Activated B cell treated with CpG ODN at 0.5 μM for 24 hours (primary cell): Measurements from ENCODE around the gene KRTAP4-6. TPM values are rescaled to one million over a fixed set of nuclear protein-coding genes. Genes with fewer than 3 reads are reported as not detected.
"Not testable (repeated sequence)": the region's sequence is repeated elsewhere in the genome, so short reads cannot be mapped to it uniquely, and the experiment has no call there.

Experiments used
- ATAC-seq: fragments of 200-7000 bp; cut with Tn5 transposase; one replicate; pipeline ENCODE4 v1.10.0; 2021; ENCODE audit warnings: low read depth, mild to moderate bottlenecking, moderate library complexity
- CTCF ChIA-PET: fragments of 350-600 bp; sonication (Branson Sonifier 250); formaldehyde crosslinking; loops from one replicate; lab custom pipeline; 2021; ENCODE audit warnings: antibody characterized with exemption; lab: Charles Lee
- POLR2A ChIA-PET: fragments of 350-600 bp; sonication (Branson Sonifier 250); formaldehyde crosslinking; loops from one replicate; lab custom pipeline; 2021; ENCODE audit warnings: antibody characterized with exemption; lab: Charles Lee
- DNase-seq: peaks from one replicate; pipeline ENCODE4 v3.0.0; 2022
- H3K27ac Mint-ChIP-seq: one replicate; pipeline ENCODE4 v1.8.0; 2020; ENCODE audit warnings: mixed read lengths
- H3K27me3 Mint-ChIP-seq: one replicate; pipeline ENCODE4 v1.8.0; 2021; ENCODE audit warnings: mixed read lengths
- H3K36me3 Mint-ChIP-seq: one replicate; pipeline ENCODE4 v1.8.0; 2021; ENCODE audit warnings: low read depth, mixed read lengths
- H3K4me1 Mint-ChIP-seq: one replicate; pipeline ENCODE4 v1.8.0; 2021; ENCODE audit warnings: mixed read lengths
- H3K4me3 Mint-ChIP-seq: one replicate; pipeline ENCODE4 v1.8.0; 2020; ENCODE audit warnings: mild to moderate bottlenecking, mixed read lengths
- H3K9me3 Mint-ChIP-seq: one replicate; pipeline ENCODE4 v1.8.0; 2020; ENCODE audit warnings: mixed read lengths
- intact Hi-C: fragments of 100-400 bp; cut with micrococcal nuclease; formaldehyde crosslinking; loops from one replicate; pipeline ENCODE4 v1.15.1; 2024
- total RNA-seq: library from RNA; stranded (reverse); gene quantifications from 2 replicates; pipeline ENCODE4 v1.2.3, GENCODE V29; 2022
- TF ChIP-seq, protein P1 (sequence below): fragments of 200-600 bp; IDR thresholded peaks from one replicate; pipeline ENCODE4 v1.8.0; 2022; ENCODE audit warnings: antibody characterized with exemption, mild to moderate bottlenecking

Gene KRTAP4-6
- total RNA-seq, 1 donor from 2014 or later: not detected

DNA sequence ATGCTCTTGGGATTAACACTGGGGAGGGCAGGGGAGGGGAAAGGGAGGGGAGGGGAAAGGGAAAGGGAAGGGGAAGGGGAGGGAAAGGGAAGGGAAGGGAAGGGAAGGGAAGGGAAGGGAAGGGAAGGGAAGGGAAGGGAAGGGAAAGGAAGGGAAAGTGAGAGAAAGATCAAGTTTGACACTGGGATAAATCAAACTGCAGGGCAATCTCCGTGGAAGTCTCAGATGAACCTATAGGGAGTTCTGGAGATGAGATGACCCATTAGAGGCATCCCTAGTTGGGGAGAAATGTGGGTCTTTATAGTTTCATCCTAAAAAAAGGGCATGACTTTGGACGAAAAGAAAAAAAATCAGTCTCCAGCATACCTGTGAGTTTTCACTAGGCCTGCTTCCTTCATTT, 18.6 kb downstream of the KRTAP4-6 start:
- Mint-ChIP-seq H3K36me3 (no peaks in the 10 kb centered on the region), H3K27me3 (peaks cover 7% of the 10 kb centered on the region), H3K9me3 (peaks cover 5% of the 10 kb centered on the region), H3K27ac (no peak overlapping the region), H3K4me1 (peaks cover 43% of the 10 kb centered on the region), H3K4me3 (no peak overlapping the region)
- TF ChIP-seq, protein P1, sequence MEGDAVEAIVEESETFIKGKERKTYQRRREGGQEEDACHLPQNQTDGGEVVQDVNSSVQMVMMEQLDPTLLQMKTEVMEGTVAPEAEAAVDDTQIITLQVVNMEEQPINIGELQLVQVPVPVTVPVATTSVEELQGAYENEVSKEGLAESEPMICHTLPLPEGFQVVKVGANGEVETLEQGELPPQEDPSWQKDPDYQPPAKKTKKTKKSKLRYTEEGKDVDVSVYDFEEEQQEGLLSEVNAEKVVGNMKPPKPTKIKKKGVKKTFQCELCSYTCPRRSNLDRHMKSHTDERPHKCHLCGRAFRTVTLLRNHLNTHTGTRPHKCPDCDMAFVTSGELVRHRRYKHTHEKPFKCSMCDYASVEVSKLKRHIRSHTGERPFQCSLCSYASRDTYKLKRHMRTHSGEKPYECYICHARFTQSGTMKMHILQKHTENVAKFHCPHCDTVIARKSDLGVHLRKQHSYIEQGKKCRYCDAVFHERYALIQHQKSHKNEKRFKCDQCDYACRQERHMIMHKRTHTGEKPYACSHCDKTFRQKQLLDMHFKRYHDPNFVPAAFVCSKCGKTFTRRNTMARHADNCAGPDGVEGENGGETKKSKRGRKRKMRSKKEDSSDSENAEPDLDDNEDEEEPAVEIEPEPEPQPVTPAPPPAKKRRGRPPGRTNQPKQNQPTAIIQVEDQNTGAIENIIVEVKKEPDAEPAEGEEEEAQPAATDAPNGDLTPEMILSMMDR: no peak
- POLR2A ChIA-PET: interaction anchor here (0.6 kb wide), 1 partner anchor 403 kb away, joined by 3 read pairs; no protein-coding TSS in a partner anchor
- intact Hi-C loops: loop anchor here (5.0 kb wide), 1 partner anchor 201 kb away; no protein-coding TSS in a partner anchor
- DNase-seq (no peak), ATAC-seq (no peak)
- CTCF ChIA-PET: no interaction called here

DNA sequence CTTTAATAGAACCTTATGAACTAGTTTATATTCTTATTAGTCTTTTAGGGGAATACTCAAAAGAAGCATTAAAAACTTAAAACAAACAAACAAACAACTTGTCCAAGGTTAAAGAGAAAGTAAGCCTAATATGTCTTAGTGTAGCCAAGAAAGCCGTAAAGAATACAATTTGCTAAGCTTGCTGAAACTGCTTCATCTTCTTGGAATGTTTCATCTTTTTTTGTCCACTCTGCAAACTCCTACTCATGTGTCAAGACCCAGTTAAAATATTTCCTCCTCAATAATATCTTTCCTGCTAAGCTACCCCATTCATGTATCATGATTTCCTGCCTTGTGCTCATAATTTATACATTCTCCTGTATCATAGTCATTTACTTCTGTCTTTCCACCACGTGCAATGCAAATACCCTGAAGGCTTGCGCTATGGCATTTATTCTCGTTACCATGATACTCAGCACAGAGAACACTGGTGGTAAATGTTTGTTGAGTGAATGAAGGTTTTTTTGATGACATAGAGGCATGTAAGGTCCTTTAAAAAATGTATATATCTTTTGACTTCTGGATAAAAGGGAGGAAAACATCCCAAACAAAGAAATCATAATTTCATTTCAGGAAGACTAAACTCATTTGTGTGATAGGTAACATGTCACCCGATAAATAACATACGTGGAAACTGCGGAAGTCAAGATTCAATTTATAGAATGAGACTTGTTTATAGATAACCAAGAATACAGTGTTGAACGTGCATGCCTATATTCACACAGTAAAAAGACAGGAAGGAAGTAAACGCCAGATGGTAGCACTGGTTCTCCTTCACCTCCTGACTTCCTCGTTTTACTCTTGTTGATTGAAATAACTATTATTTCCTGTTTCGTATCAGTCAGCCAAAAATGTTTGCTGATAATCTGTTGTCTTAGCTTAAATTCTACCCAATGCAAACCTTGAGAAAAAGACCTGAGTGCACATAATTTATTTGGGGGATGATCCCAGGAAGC, 20.4 kb downstream of the KRTAP4-6 start:
- H3K9me3 Mint-ChIP-seq, DNase-seq, H3K36me3 Mint-ChIP-seq: not testable (repeated sequence)
- POLR2A ChIA-PET: interaction anchor here (1.0 kb wide), 1 partner anchor 202 kb away, joined by 3 read pairs; no protein-coding TSS in a partner anchor
- intact Hi-C loops: loop anchor here (5.0 kb wide), 1 partner anchor 202 kb away; no protein-coding TSS in a partner anchor
- Mint-ChIP-seq H3K4me1 (peaks cover 56% of the 10 kb centered on the region), H3K27ac (peak overlapping the region; percentile 81), H3K4me3 (peak overlapping the region; percentile 36), H3K27me3 (peaks cover 10% of the 10 kb centered on the region)
- peak; percentile 67 for ATAC-seq
- CTCF ChIA-PET: interaction anchor here (0.8 kb wide), 1 partner anchor 202 kb away, joined by 3 read pairs; no protein-coding TSS in a partner anchor

DNA sequence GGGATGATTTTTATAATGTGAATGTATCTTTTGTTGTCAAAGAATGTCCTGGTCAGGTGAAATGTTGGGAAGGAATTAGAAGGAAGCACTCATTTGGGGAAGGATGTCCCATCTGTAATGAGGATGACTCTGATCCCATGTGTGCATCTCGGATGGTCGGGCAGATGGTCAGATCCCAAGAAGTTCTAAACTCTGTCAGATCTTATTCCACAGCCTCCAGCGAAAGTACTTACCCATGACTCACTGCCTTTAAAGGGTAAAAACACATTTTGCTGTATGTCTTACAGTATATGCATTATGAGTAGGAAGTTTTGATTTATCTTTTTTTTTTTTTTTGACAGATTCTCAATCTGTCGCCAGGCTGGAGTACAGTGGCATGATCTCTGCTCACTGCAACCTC, 21.6 kb downstream of the KRTAP4-6 start:
- Mint-ChIP-seq H3K27me3 (peaks cover 8% of the 10 kb centered on the region), H3K9me3 (peaks cover 3% of the 10 kb centered on the region), H3K36me3 (no peaks in the 10 kb centered on the region), H3K4me1 (peaks cover 49% of the 10 kb centered on the region), H3K4me3 (no peak overlapping the region), H3K27ac (no peak overlapping the region)
- intact Hi-C loops: no loop called here
- ATAC-seq: no peak
- TF ChIP-seq, protein P1: no peak
- POLR2A ChIA-PET: no interaction called here
- no peak for DNase-seq
- CTCF ChIA-PET: no interaction called here

DNA sequence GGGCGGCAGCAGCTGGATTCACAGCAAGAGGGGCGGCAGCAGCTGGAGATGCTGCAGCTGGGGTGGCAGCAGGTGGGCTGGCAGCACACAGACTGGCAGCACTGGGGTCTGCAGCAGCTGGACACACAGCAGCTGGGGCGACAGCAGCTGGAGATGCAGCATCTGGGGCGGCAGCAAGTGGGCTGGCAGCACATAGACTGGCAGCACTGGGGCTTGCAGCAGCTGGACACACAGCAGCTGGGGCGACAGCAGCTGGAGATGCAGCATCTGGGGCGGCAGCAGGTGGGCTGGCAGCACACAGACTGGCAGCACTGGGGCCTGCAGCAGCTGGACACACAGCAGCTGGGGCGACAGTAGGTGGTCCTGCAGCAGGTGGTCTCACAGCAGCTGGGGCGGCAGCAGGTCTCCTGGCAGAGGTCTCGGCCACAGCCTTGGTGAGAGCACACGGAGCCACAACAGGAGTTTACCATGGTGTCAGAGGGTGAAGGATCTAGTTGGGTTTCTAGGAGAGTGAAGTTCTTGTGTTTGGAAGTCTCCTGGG, 22.4 kb downstream of the KRTAP4-6 start, which contains the start of gene KRTAP4-11:
Gene KRTAP4-11, minus strand, starts transcription at position 528 of the 541 bp plus-strand sequence. Its CDS starts 58 bp downstream, at position 470.
- intact Hi-C loops, H3K27ac Mint-ChIP-seq, H3K4me3 Mint-ChIP-seq, CTCF ChIA-PET, H3K36me3 Mint-ChIP-seq, ATAC-seq, H3K9me3 Mint-ChIP-seq, H3K27me3 Mint-ChIP-seq, DNase-seq: not testable (repeated sequence)
- H3K4me1 Mint-ChIP-seq: peaks cover 43% of the 10 kb centered on the region
- POLR2A ChIA-PET: interaction anchor here (0.6 kb wide), 1 partner anchor 17 kb away, joined by 9 read pairs; no protein-coding TSS in a partner anchor

DNA sequence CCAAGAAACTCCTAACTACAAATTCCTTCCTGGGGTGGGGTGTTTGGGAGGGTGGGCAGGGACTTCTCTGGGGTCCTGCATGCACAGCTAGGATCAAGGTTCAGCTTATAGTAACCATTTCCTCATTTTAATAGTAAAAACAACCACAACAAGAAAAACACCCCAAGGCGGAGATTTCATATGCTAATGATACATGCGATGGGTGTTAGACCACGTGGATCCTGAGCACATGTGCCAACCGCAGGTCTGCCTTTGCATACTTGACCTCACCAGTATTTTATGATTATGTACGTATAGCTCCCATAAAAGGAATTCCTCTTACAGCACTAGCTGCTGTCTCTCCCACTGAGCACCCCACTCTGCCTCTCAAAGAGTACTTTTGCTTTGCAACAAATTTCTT, 24.0 kb downstream of the KRTAP4-6 start:
- peak; percentile 57 for ATAC-seq
- ChIA-PET POLR2A (no interaction called here), CTCF (no interaction called here)

More for the DNA sequence above, 24.0 kb downstream of the KRTAP4-6 start:
- peak overlapping the region; percentile 65 for H3K27ac Mint-ChIP-seq
- peaks cover 3% of the 10 kb centered on the region for H3K9me3 Mint-ChIP-seq
- H3K27me3 Mint-ChIP-seq: peaks cover 3% of the 10 kb centered on the region
- no peak overlapping the region for H3K4me3 Mint-ChIP-seq
- H3K36me3 Mint-ChIP-seq: peaks cover 3% of the 10 kb centered on the region
- peaks cover 40% of the 10 kb centered on the region for H3K4me1 Mint-ChIP-seq
- TF ChIP-seq, protein P1: no peak
- DNase-seq: no peak
- intact Hi-C loops: no loop called here
